UCSD-AML1 (cell line): ENCODE results near the gene ATXN7L3.

Experiments
- DNase-seq: peaks from one replicate; lab custom pipeline; 2025; ENCODE audit not compliant: unreplicated experiment; lab: John Stamatoyannopoulos, UW

The ATXN7L3 gene

GRCh38 chr17:44218344-44219107 lies 18.8 kb upstream of the ATXN7L3 start:
- peak; percentile 91 for DNase-seq

- DNase-seq = no peak
These were observed 18.2 kb upstream of the ATXN7L3 start for GRCh38 chr17:44217738-44218343.

- no peak for DNase-seq
These were observed 17.0 kb upstream of the ATXN7L3 start for GRCh38 chr17:44216694-44217093.

- DNase-seq = no peak
These were observed 16.5 kb upstream of the ATXN7L3 start for GRCh38 chr17:44216173-44216572.

GRCh38 chr17:44214896-44215295 lies 15.2 kb upstream of the ATXN7L3 start:
- DNase-seq = no peak

GRCh38 chr17:44214230-44214494 lies 14.5 kb upstream of the ATXN7L3 start:
- no peak for DNase-seq

GRCh38 chr17:44213403-44214229 lies 13.9 kb upstream of the ATXN7L3 start:
- DNase-seq = no peak

- no peak for DNase-seq
These were observed 13.1 kb upstream of the ATXN7L3 start for GRCh38 chr17:44212507-44213402.

- DNase-seq = no peak
These were observed 11.9 kb upstream of the ATXN7L3 start for GRCh38 chr17:44211281-44212265.

GRCh38 chr17:44210342-44211192 lies 10.9 kb upstream of the ATXN7L3 start:
- DNase-seq = peak; percentile 81

GRCh38 chr17:44209786-44210341 lies 10.2 kb upstream of the ATXN7L3 start:
- no peak for DNase-seq

- no peak for DNase-seq
These were observed 8.1 kb upstream of the ATXN7L3 start for GRCh38 chr17:44207743-44208142.

- DNase-seq = no peak
These were observed 7.6 kb upstream of the ATXN7L3 start for GRCh38 chr17:44207319-44207718.

- no peak for DNase-seq
These were observed 7.1 kb upstream of the ATXN7L3 start for GRCh38 chr17:44206825-44207155.

GRCh38 chr17:44205962-44206824 lies 6.5 kb upstream of the ATXN7L3 start:
- no peak for DNase-seq

GRCh38 chr17:44204441-44204882 lies 4.8 kb upstream of the ATXN7L3 start:
- DNase-seq = peak; percentile 28

- peak; percentile 68 for DNase-seq
These were observed 4.2 kb upstream of the ATXN7L3 start for GRCh38 chr17:44203731-44204440.
